Activated CD4-positive, CD25-positive, alpha-beta regulatory T cell treated with anti-CD3 and anti-CD28 coated beads, Interleukin-2, amount 50 U/mL, for 24 hours (primary cell): ENCODE data around the gene LDAH.

Experiments
- ATAC-seq, 2 donors: fragments of 150-1000 bp; cut with Tn5 transposase; one replicate each; pipeline ENCODE4 v1.10.0; 2021; ENCODE audit warnings: mild to moderate bottlenecking in 1 of 2, moderate library complexity in 1 of 2

The LDAH gene

GRCh38 chr2:20666005-20666303, 156.9 kb downstream of the LDAH start:
- no peak for ATAC-seq

- no peak for ATAC-seq
Measured at GRCh38 chr2:20665243-20666004, 157.5 kb downstream of the LDAH start.

- no peak for ATAC-seq
Measured at GRCh38 chr2:20664431-20665242, 158.3 kb downstream of the LDAH start.

- no peak for ATAC-seq
Measured at GRCh38 chr2:20664071-20664390, 158.9 kb downstream of the LDAH start.

DNA sequence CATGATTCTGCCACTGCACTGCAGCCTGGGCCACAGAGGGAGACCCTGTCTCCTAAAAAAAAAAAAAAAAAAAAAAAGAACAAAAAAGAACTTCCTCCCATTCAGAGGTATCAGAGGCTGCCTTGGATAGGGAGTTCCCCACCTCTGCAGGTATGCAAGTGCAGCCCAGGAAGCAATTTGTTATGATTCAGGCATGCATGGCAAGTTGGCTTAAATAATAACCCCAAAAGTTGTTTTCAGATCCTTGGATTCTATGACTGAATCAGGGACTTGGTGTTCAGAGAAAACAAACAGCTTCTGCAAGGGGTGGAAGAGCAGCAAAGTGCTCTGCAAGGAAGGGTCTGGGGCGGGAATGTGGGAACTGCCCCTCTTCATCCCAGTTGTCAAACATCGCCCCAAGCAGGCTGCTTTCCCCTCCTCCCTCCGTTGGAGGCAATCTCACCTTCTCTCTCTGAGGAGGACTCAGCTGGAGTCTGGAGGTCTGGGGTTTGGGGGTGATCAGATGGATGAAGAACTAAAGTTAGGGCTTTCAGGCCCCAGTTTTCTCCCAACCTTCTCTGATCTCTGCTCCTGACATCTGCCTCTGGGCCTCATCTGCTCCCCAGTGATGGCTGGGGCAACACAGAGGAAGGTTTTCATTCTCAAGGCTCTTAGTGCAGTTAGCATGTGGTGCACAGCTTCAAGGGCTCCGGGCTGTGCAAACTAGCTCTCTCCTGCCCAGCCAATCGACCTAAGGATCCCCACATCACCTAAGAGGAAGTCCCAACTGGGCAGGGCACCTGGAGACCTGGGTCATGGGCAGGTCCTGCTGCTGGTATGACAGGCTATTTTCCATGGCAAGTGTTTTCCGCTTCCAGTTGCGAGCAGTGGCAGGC, 159.5 kb downstream of the LDAH start:
- ATAC-seq: no peak

- ATAC-seq: no peak
Measured at GRCh38 chr2:20662308-20662937, 160.5 kb downstream of the LDAH start.

DNA sequence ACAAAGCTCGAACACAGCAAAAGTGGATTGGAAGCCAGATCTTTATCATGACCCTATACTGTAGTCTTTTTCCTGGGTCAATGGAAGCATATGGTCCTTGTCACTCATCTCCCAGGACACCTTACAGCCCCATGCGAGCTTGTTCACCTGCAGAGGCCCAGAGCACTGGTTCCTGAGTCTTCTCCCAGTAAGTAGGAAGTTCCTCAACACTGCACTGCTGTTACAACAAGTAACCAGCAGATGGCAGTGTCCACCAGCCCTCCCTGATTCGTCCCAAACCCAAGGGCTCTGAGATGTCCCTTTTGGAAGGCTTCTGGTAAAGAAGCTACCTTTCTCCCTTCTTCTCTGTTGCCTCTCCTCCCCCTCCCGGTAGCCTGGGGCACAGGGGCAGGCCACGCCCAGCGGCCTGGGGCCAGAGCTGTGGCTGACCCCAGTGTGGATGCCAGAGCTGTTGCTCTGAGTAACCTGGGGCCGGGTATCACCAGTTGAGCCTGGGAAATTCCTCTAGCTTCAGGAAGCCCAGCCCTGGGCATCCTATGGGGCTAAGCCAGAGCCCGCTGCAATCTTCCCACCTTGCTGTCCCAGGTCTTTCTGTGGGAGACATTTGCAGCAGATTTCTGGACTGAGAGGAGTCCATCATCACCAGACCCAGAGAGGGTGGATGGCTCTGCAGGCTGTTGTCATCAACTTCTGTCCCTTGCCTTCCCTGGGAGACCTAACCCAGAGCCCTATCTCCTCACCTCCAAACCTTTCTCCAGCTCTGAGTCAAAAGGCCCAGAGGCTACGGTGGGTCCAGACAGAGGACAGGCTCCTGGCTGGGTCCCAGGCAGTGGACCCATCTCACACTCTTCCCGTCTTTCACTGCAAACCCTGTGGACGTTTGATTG, 161.2 kb downstream of the LDAH start:
- ATAC-seq: peak; percentile 62 to 69

DNA sequence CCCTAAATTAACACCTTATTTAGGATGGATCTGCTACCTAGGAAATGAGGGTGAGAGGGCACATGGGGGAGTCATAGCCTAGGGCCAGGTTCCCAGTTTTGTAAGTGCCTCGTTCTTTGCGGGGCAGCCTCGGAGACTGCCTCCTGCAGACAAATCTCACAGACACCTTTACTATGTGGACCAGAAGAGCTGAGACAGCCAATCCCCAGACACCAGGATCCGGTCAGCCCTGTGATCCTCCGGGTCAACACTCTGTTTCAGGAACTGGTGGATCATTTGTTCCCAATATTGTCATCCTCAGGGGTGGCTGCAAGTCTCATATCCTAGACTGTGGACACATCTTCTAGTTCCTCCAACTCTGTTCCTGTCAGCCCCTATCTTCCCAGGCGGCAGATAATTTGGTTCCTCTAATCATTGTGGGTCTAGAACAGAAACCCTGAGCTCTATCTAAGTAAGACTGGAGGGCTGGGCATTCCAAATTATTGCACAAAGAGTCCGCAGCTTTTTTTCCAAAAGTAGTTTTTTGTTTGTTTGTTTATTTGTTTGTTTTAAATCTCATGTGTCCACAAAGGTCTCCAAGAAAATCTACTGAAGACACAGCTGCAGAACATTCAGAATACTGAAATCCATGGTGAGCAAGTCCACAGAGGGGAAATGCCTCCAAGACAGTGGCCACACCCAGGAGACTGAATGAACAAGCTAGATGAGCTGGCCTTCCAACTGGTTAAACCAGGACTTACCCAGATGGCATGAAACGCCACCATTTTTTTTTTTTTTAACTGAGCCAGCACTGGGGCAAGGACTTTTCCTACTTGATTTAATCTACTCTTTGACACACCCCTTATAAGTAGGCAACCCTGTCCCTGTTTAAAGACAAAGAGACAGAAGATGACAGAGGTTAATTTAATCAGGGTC, 162.1 kb downstream of the LDAH start:
- no peak for ATAC-seq

- no peak for ATAC-seq
Measured at GRCh38 chr2:20657522-20658235, 165.2 kb downstream of the LDAH start.

GRCh38 chr2:20656561-20656960, 166.3 kb downstream of the LDAH start:
- ATAC-seq: no peak

DNA sequence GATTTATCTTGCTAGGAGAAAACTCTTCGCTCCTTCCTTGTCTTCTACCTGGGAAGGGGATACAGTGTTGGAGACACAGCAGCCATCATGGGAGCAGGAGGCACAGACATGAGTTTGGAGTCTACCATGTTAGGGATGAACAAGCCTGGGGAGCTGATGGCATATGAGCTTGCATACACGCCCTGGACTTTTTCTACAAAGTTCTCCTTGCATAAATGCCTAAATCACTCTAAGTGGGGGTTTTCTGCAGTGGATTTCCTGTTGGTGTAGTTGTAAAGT, 168.4 kb downstream of the LDAH start:
- no peak for ATAC-seq

DNA sequence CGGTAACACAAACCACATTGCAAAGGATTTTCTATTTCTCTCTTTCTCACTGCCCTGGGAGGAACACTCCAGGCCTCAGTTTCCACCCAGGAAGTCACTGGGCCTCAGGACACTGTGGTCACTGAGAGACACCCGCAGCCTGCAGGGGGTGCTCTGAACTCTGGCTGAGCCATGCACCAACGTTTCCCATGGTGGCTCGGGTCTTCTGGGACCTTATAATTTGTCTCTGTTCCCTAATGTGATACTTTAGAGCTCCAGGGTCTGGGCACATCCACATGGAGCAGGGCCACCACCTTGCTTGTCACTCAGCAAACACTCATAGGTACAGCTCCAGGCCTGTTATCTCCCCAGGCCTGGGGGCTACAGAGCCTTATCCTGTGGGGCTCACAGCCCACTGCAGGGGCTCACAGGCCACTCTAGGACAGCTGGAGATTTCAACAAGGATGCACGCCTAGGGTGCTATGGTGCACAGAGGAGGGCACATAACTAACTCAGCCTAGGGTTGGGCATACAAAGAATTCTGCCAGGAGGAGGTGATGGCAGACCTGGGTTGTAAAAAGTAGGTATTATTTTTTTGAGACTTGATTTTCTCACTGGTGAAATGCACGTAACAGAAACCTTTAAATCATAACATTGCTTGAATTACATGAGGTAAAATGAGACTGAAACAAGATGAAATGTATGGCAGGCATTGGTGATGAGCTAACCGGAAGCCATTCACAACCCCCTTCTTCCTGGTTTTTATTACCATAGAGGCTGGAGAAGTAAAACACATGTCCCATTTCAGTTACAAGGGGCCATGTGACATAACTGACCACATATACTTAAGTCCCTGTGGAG, 169.0 kb downstream of the LDAH start:
- ATAC-seq: no peak

GRCh38 chr2:20652673-20653575, 170.0 kb downstream of the LDAH start:
- no peak for ATAC-seq

DNA sequence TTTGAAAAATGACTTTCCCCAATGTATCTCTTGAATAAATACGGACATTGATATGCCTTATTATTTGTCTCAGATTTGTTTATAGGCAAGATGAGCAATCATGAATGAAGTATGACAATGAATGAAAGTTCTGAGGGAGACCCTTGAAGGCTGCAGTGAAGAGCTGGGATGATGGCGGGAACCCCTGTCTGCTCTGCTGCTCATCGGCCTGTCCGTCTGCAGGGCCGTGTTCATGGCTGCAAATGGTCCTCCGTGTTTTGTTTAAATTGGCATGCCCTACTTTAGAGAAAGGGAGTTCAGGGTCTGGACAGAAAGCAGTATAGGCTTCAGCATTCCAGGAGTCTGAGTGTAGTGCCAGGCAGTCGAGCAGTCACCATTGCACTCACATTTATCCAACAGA, 170.8 kb downstream of the LDAH start:
- ATAC-seq: no peak

GRCh38 chr2:20651731-20652099, 171.2 kb downstream of the LDAH start:
- ATAC-seq: no peak

- peak; percentile 96 to 97 for ATAC-seq
Measured at GRCh38 chr2:20650877-20651730, 171.8 kb downstream of the LDAH start, which contains the start of gene HS1BP3. HS1BP3 (minus strand) TSS chr2:20651098; CDS start chr2:20651063, 35 bp downstream.

- peak in 1 of 2 donors; percentile 0 for ATAC-seq
Measured at GRCh38 chr2:20650393-20650876, 172.5 kb downstream of the LDAH start.
